HG03558 (cell line): ENCODE data around the gene NRDE2.
A peak's percentile ranks its signal among the peaks of the same experiment; 100 is the strongest.
"Not testable (repeated sequence)": the region's sequence is repeated elsewhere in the genome, so short reads cannot be mapped to it uniquely, and the experiment has no call there.

ENCODE experiments used
- ATAC-seq: cut with Tn5 transposase; IDR thresholded peaks from one replicate; pipeline ENCODE4 v1.9.1; 2021; ENCODE audit warnings: moderate number of reproducible peaks; ENCODE audit not compliant: unreplicated experiment; ENCODE audit errors: extremely low read depth

The NRDE2 gene

GRCh38 chr14:90274808-90275457 lies 56.8 kb downstream of the NRDE2 start:
- no peak for ATAC-seq

- ATAC-seq: no peak
Measured at GRCh38 chr14:90274019-90274418, 57.7 kb downstream of the NRDE2 start.

- ATAC-seq: no peak
Measured at GRCh38 chr14:90273532-90273931, 58.2 kb downstream of the NRDE2 start.

DNA sequence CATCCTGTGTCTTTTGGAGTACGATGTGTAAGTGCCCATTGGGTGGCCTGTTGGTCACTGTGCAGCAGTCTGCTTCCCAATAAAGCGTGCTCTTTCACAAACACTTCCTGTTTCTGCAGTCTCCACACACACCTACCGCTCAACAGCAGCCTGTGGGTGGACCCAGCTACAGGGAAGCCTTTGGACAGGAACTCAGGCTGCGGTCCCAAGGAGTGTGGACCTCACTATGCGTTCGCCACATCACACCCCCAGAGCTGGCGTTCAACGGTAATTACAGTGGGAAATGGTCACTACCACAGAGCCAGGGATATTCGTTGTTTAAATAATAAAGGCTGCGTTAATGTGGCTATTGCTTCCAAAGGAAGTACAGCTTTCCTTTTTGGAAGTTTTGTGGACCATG lies 59.2 kb downstream of the NRDE2 start:
- ATAC-seq: no peak

DNA sequence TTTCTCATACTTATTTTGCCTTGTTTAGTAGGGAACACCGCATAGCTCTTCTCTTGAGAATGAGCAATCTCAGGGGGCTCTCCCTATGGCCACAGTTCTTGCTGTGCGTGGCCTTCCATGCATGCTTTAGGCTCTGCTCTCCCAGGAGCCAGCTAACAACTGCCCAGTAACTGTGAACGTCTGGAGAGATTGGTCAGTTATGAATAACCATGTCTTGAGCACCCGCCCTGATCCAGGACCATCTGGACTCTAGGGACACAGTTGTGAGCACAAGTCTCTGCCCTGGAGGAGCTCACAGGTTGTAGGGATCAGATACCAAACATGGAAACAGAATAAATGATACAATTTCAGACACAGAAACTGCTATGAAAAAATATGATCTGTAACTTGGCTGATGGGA lies 63.3 kb downstream of the NRDE2 start:
- no peak for ATAC-seq

DNA sequence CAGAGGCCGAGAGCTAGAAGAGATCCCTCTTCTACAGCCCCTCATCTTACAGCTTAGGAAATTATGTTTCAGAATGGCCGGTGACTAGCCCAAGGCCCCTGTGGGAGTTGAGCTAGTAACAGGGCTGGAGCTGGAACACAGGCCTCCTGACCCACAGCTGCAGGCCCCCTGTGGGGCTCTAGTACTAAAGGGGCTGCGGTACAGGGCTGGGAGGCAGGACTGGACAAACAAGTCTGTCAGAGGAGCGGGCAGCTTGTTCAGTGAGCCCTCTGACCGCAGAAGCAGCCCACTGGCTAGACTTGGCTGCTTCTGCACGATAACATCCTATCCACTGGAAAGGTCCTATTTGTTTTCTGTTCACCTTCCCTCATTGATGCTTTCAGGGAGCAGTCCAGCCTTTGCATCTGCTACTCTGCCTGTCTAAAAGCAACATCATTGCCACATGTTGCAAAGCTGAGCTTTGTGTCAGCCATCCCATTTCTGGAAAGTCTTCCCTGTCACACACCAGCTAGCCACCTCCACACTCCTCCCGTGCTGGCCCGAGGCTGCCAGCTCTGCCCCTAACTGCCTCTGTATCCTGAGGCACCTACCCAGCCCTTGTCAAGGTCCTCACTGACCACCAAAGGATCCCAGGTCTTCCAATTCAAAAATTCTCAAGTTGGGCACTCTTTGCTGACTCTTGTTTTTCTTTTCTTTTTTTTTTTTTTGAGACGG lies 65.1 kb downstream of the NRDE2 start:
- ATAC-seq: no peak

GRCh38 chr14:90263748-90264449 lies 67.8 kb downstream of the NRDE2 start:
- peak; percentile 77 for ATAC-seq

GRCh38 chr14:90256354-90257131 lies 75.2 kb downstream of the NRDE2 start, which contains the start of gene PSMC1:
TSS of gene PSMC1 (plus strand) at chr14:90256553. CDS start at chr14:90256598, 45 bp downstream.
- peak; percentile 88 for ATAC-seq

GRCh38 chr14:90255871-90256270 lies 75.9 kb downstream of the NRDE2 start:
- ATAC-seq: no peak

DNA sequence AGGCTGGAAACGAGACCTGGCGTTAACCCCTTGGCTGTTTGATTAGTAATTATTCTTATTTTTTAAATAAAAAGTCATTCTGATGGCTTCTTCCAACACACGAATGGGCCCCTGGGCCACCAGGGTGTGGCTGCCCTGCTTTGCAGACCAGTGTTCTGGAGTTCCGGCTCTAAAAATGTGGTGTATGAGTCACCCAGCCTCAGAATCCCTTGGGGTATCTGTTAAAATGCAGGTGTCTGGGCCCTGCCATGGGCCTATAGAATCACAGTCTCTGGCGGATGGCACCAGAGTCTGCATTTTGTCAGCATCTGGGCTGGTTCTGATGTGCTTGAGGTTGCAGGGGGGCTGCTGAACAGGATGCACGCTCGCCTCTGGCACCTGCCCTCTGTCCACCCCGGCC lies 77.9 kb downstream of the NRDE2 start:
- ATAC-seq: no peak

DNA sequence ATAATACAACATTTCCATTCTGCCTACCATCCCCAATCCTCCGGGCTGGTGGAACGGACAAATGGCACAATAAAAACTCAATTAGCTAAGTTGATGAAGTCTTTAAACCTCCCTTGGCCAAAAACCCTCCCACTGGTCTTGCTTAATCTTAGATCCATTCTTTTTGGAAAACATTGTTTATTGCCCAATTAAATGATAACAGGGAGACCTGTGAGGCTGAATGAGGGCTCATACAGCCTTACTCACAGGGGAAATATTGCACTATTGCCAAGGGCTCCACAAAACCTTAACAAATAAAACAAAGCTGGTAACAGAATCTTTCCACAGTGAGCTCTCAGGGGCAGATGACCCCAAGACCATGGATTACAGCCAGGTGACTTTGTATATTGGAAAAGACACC lies 83.1 kb downstream of the NRDE2 start:
- ATAC-seq: no peak

DNA sequence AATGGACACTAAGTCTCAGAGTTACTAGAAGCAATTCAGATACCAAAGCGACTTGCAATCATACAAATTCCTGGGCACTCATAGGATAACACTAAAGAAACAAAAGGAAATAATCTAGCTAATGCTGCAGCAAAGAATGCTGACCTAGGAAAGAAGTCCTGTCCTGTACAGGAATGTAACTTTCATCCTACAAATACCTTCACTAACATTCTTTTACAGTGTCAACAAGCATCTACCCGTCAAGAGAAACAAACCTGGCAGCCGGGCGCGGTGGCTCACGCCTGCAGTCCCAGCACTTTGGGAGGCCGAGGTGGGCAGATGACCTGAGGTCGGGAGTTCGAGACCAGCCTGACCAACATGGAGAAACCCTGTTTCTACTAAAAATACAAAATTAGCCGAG lies 84.3 kb downstream of the NRDE2 start:
- not testable (repeated sequence) for ATAC-seq

DNA sequence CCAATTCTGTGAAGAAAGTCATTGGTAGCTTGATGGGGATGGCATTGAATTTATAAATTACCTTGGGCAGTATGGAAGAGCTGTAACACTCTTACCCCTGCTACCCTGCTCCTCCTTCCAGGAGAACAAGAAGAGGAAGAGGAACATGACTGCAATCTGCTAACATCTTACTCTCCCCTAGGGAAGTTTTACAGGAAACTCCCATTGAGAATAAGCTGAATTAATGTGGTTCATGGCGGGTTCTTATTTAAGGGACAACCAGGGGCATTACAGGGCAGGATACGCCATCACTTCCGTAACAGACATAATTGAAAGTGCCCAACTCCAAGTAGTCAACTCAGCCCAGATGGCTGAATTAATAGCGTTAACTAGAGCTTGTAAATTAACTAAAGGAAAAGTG lies 84.8 kb downstream of the NRDE2 start:
- ATAC-seq: no peak

GRCh38 chr14:90242444-90242843 lies 89.3 kb downstream of the NRDE2 start:
- ATAC-seq: no peak

- ATAC-seq: no peak
Measured at GRCh38 chr14:90239139-90239538, 92.6 kb downstream of the NRDE2 start.

DNA sequence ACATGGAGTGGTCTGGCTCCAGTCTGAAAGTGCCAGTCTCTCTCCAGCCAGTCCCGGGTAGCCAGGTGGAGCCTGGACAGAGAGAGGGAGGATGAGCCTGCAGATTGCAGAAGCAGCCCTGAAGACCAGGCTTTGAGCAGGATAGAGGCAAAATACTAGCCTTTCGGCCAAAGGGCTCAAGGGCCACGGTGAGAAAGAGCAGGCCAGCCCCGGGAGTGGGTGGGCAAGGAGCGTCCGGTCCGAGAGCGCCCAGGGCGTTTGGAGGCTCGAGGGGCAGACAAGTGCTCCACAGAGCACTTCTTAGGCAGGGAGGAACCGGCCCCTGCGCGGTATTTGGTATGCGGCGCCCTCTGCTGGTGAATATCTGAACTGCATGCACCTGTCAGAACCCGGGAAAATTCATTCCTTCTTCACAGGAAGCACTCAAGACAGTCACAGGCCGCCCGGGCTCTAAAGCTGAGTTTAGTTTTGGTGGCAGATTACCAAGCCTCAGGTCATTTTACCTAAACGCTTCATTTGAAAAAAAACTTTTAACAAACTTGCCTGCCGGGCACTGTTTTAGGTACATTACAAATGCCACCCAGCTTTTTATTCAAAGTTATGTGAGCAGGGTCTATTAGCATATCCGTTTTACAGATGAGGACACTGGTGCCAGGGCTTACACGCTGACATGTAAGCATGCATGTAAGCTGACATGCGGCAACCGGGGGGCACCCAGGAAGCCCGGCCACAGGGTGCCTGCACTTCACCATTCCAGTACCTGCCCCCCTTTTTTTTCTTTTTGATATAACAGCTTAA lies 96.4 kb downstream of the NRDE2 start:
- no peak for ATAC-seq

DNA sequence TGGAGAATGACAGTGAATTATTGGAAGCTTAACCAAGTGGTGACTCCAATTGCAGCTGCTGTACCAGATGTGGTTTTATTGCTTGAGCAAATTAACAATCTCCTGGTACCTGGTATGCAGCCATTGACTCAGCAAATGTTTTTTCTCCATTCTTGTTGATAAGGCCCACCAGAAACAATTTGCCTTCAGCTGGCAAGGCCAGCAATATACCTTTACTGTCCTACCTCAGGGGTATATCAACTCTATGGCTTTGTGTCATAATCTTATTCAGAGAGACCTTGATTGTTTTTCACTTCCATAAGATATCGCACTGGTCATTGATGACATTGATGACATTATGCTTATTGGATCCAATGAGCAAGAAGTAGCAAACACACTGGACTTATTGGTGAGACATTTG lies 101.8 kb downstream of the NRDE2 start:
- not testable (repeated sequence) for ATAC-seq

DNA sequence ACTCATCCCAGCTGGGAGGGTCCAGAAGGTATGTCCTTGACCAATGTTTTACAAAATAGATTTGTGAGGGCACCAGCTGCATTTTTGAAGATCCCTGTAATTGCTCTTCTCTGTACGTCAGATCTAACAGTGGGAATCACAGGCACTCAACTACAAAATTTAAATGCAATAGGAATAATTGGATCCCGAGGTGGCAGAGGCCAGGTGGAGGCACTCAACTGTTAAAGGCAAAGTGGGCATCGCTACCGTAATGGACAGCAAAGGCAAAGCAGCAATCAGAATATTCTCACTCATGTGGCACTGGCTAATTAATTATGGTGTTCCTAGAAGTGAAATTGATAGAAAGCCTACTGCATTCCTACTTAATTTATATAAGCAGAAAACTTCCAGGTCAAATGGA lies 103.3 kb downstream of the NRDE2 start:
- ATAC-seq: no peak
